Left ventricle myocardium superior (tissue), 1 donor: ENCODE results near the gene ALG10B. TPM values are rescaled to one million over a fixed set of nuclear protein-coding genes. Genes with fewer than 3 reads are reported as not detected.
"Not testable (repeated sequence)": the region's sequence is repeated elsewhere in the genome, so short reads cannot be mapped to it uniquely, and the experiment has no call there.

Source experiments
- ATAC-seq: fragments of 200-7000 bp; cut with Tn5 transposase; one replicate; pipeline ENCODE4 v1.9.1; 2020; ENCODE audit warnings: mild to moderate bottlenecking, moderate library complexity
- DNase-seq: peaks from one replicate; pipeline ENCODE4 v3.0.0-alpha.2; 2020
- intact Hi-C: fragments of 100-400 bp; cut with micrococcal nuclease; formaldehyde crosslinking; loops from one replicate; pipeline ENCODE4 v1.11.0; 2022
- long read RNA-seq: library from polyadenylated mRNA; unstranded; transcript quantifications from one replicate; pipeline ENCODE4 v2.0.0, GENCODE V29; 2021
- total RNA-seq: library from RNA; stranded (reverse); fragmentation: NEBNext Ultra II Directional; extraction: Animal tissue kit (Norgen Biotek cat#: 25700); gene quantifications from one replicate; pipeline ENCODE4 v1.2.1, GENCODE V29; 2021
- donor health status: DM: no; HTN: yes; CAD: no; lungs with severe emphysema.

The ALG10B gene, protein sequence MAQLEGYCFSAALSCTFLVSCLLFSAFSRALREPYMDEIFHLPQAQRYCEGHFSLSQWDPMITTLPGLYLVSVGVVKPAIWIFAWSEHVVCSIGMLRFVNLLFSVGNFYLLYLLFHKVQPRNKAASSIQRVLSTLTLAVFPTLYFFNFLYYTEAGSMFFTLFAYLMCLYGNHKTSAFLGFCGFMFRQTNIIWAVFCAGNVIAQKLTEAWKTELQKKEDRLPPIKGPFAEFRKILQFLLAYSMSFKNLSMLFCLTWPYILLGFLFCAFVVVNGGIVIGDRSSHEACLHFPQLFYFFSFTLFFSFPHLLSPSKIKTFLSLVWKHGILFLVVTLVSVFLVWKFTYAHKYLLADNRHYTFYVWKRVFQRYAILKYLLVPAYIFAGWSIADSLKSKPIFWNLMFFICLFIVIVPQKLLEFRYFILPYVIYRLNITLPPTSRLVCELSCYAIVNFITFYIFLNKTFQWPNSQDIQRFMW
- total RNA-seq = 5.6 TPM
- long read RNA-seq, partial matches to known transcripts = 0 of 1 reads
- long read RNA-seq, other reads (novel, unspliced or antisense) = 1 of 1 reads

DNA sequence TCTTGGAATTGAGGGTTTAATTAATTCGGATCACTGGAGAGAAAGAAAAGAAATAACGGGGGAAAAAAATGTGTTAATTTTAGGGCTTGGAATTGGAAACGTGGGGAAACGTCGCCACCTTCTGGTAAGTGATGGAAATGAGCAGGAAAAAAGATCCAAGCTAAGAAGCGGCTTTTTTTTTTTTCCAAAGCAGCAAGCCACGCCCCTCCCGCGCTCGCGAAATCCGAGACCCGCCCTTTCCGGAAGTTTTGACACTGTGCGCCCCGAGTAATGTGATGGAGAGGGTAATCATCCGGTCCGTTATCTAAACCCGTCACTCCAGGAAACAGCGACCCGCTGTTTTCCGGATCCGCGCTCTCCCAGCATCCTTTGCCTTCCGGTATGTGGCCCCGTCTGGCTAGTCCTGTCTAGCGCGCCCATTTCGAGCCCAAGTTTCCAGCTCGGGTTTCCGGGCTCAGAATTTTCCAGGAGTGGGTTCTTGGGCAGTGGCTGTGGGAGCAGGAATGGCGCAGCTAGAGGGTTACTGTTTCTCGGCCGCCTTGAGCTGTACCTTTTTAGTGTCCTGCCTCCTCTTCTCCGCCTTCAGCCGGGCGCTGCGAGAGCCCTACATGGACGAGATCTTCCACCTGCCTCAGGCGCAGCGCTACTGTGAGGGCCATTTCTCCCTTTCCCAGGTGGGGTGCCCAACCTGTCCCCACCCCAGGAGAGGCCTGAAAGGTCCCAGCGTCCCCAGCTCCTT is at the start of gene ALG10B:
ALG10B (plus strand) TSS at position 384 of the 739 bp plus-strand sequence; CDS start at position 504, 120 bp downstream.
- intact Hi-C loops = no loop called here
- ATAC-seq = peak; percentile 100
- DNase-seq = peak; percentile 92

DNA sequence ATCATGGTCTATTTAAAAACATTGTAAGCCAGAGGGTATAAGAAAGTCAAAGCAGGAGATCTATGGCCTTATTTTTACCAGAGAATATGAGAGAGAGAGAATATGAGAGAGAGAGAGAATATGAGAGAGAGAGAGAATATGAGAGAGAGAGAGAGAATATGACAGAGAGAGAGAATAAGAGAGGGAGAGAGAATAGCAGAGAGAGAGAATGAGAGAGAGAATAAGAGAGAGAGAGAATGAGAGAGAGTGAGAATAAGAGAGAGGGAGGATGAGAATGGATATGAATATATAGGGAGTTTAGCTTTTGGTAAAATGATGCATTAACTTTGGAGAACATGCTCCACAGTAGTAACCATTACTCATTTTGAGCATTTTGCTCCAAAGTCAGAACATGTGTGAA is 48.0 kb upstream of the ALG10B start:
- DNase-seq (no peak), ATAC-seq (no peak)
- intact Hi-C loops = no loop called here

GRCh38 chr12:38269897-38270296 is 46.7 kb upstream of the ALG10B start:
- intact Hi-C loops = no loop called here
- no peak for DNase-seq
- no peak for ATAC-seq

GRCh38 chr12:38279756-38280155 is 36.8 kb upstream of the ALG10B start:
- intact Hi-C loops = no loop called here
- no peak for DNase-seq
- ATAC-seq = no peak

GRCh38 chr12:38282886-38283285 is 33.7 kb upstream of the ALG10B start:
- intact Hi-C loops = no loop called here
- ATAC-seq (no peak), DNase-seq (no peak)

GRCh38 chr12:38289396-38289795 is 27.2 kb upstream of the ALG10B start:
- intact Hi-C loops = no loop called here
- ATAC-seq (no peak), DNase-seq (no peak)

DNA sequence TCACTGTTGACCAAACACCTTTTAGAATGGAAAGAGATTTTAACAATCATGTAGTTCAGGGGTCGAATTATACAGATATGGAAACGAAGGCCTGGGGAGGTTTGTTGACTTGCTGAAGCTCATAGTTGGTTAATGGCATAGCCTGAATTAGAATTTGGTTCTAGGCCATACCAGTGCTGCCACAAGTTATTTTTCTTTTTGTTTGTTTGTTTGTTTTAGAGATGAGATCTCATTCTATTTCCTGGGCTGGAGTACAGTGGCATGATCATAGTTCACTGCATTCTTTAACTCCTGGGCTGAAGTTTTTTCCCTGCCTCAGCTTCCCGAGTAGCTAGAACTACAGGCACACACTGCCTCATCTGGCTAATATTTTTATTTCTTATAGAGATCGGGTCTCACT is 25.4 kb upstream of the ALG10B start:
- intact Hi-C loops = no loop called here
- no peak for ATAC-seq
- DNase-seq = no peak

- intact Hi-C loops, DNase-seq, ATAC-seq: not testable (repeated sequence)
These were observed 13.6 kb upstream of the ALG10B start for GRCh38 chr12:38302972-38303371.

GRCh38 chr12:38321966-38322365 is 5.4 kb downstream of the ALG10B start:
- not testable (repeated sequence) for DNase-seq, ATAC-seq
- intact Hi-C loops = loop anchor here (10.0 kb wide), 2 partner anchors 783 to 953 kb away; no protein-coding TSS in a partner anchor

- ATAC-seq (no peak), DNase-seq (no peak)
- intact Hi-C loops = loop anchor here (10.0 kb wide), 2 partner anchors 780 to 950 kb away; no protein-coding TSS in a partner anchor
These were observed 8.3 kb downstream of the ALG10B start for GRCh38 chr12:38324912-38325311.

DNA sequence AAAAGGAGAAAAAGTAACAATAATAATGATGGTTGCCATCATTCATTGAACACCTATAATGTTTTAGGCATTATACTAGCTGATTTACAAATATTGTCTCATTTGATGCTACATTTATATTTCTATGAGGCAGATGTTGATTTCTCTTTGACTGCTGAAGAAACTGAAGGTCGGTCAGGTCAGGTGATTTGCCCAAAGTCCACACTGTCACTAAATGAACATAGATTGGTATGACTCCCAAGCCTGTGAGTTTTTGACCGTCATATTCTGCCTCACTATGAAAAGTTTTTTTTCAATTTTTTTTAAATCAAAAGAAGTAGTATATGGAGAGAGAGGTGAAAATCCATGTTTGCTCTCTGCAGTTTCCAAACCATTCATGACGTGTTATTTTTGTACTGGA is 10.8 kb downstream of the ALG10B start:
- ATAC-seq (no peak), DNase-seq (no peak)
- intact Hi-C loops = loop anchor here (10.0 kb wide), 2 partner anchors 777 to 947 kb away; no protein-coding TSS in a partner anchor

DNA sequence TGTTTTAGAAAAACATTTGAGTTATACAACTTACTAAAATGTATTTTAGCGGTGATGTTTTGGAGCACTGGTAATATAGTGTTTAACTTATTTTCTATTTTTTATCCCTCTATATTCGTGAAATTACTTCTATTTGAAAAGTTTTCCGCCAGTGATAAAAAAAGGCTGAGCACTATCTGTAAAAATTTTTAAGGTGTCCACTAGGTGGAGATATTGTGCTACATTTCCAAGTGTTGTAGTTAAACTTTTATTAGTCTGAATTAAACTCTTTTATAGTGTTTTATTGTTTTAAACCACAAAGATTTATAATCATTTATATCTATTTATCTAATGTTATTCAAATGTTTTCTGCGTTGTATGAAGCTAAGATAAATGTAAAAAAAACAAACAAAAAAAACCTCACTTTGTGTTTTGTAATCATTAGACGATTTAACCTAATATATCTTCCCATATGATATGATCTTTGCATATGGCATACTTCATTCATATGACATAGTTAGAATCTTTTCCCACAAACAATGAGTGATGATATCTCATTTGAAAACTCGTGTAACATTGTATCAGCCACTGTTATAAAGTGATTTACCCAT is 11.8 kb downstream of the ALG10B start:
- no peak for ATAC-seq
- intact Hi-C loops = loop anchor here (10.0 kb wide), 2 partner anchors 776 to 946 kb away; no protein-coding TSS in a partner anchor

DNA sequence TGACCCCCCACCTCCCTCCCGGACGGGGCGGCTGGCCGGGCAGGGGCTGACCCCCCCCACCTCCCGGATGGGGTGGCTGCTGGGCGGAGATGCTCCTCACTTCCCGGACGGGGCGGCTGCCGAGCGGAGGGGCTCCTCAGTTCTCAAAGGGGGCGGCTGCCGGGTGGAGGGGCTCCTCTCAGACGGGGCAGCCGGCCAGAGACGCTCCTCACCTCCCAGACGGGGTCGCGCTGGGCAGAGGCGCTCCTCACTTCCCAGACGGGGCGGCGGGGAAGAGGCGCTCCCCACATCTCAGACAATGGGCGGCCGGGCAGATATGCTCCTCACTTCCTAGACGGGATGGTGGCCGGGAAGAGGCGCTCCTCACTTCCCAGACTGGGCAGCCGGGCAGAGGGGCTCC is 13.8 kb downstream of the ALG10B start:
- ATAC-seq, intact Hi-C loops, DNase-seq: not testable (repeated sequence)

More for the DNA sequence above, 11.8 kb downstream of the ALG10B start:
- DNase-seq = no peak

DNA sequence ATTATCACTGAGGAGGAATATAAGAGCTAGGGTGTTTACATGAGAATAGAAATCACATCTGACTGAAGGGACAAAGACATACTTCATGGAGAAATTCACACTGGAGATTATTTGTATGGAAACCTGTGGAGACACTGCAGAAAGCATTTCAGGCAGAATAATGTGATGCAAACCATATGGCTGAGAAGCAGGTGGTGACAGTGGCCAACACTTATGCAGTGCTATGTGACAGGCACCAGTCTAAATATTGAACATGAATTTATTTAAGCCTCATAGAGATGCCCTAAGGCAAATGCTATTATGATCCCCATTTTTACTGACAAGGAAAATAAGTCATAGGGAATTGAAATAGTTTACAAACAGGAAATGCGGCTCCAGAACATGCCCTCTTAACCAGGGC is 16.2 kb downstream of the ALG10B start:
- intact Hi-C loops = no loop called here
- ATAC-seq = no peak
- DNase-seq = no peak

DNA sequence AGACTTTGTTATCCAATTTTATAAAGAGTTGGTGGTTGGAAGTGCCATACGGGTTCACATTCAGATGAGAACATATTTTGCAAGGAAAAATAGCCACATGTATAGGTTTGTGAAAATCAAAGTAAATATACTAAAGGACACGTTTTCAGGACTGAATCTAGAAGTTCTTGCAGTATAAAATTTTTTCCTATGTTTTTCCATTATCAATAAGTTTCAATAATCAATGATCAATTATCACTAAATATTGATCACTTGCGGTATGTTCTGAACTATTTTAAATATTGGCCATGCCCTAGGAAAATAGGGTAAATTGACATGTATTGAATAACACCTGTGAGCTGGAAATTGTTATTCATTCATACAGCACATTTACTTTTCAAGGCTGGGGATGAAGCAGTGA is 25.9 kb downstream of the ALG10B start:
- ATAC-seq (no peak), DNase-seq (no peak)
- intact Hi-C loops = no loop called here

DNA sequence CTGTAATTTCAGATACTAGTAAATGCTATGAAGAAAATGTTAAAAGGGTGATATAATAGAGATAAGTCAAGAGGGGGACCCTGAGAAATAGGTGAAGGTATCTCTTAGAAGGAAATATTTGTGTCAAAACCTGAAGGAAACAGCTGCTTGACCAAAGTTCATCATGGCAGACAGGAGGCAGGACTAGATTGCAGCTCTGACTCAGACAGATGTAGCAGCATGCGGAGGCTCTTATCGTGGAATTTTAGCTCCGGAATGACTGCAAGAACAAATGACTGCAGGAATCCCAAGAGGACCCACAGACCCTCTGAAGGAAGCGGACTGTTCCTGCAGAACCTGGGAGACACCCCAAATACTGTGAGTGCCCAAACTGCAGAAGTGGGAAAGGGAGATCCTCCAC is 26.7 kb downstream of the ALG10B start:
- DNase-seq, intact Hi-C loops: not testable (repeated sequence)

DNA sequence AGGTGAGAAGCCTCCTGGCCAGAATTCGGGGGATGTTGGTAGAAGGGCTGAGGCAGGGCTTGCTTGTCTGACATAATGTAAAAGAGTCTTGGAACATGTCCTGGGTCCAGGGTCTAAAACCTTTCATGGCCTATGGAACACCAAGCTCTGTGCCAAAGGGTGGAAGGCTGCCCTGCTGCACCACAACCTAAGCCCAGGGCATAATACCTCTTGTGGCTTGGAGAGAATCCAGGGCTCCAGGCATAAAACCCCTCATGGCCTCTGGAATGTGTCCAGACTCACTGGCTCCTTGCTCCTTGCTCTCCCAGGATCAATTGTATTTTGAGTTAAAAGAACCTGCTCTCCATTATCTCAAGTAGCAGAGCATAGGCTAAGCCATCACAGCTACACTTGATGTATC is 27.3 kb downstream of the ALG10B start:
- DNase-seq, intact Hi-C loops, ATAC-seq: not testable (repeated sequence)

More for the DNA sequence above, 26.7 kb downstream of the ALG10B start:
- not testable (repeated sequence) for ATAC-seq

DNA sequence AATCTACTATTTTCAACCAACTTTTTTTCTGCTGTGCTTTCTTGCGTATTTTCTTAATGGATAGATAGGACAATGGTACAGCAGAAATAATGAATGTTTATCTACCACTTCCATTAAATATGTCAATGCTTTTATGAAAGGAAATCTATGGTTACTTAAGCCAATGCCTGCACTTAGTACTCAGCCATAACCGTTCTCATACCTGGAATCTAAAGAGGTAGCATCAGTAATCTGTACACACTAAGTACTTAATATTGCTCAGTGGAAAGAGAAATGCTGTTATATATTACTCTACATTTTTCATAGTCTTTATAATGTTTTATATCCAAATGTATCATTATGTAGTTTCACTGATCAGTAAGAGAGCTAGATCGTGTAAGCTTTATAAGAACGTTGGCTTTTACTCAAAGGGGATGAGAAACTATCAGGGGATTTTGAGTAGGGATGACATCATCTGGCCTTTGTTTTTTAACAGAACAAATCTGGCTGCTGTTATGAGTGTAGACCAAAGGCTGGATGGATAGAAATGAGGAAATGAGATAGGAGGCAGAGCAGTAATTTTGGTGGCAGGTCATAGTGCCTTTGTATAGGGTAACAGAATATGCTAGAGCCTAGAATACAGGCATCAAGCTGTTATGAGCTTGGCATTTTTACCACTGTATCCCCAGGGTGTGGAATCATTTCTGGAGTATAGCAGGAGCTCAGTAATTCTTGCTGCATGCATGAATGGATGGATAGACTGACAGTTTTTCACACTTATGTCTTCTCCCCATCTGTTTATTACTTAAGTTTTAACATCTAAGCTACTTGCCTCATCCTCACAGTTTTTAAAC is 34.0 kb downstream of the ALG10B start:
- no peak for DNase-seq
- ATAC-seq = no peak
- intact Hi-C loops = no loop called here

GRCh38 chr12:38351175-38351508 is 34.6 kb downstream of the ALG10B start:
- intact Hi-C loops, ATAC-seq, DNase-seq: not testable (repeated sequence)
